PC-9 (cell line): ENCODE results near the gene C1orf21. TPM values are rescaled to one million over a fixed set of nuclear protein-coding genes. Genes with fewer than 3 reads are reported as not detected.

Experiments used
- BruUV-seq: library from RNA; stranded (reverse); fragments of 400-500 nt; replicated peaks from 2 replicates; lab custom pipeline; 2021; lab: Mats Ljungman, UMichigan
- CTCF ChIA-PET: fragments of 300-600 bp; sonication (Branson Sonifier 250); formaldehyde crosslinking; loops from one replicate; lab custom pipeline; 2022; ENCODE audit warnings: antibody characterized with exemption; lab: Charles Lee
- POLR2A ChIA-PET: fragments of 300-600 bp; sonication (Branson Sonifier 250); formaldehyde crosslinking; loops from one replicate; lab custom pipeline; 2022; ENCODE audit warnings: antibody characterized with exemption; ENCODE audit not compliant: unreplicated experiment; lab: Charles Lee
- DNase-seq, 2 experiments: peaks; one replicate each; pipeline versions ENCODE4 v3.0.0 to v3.0.0-alpha.2; 2015 to 2022; ENCODE audit warnings: mixed read lengths in 1 of 2
- H2AFZ ChIP-seq: fragments of 200-600 bp; sonication (generic); 2 replicates; pipeline ENCODE4 v1.8.1; 2017; ENCODE audit warnings: antibody characterized with exemption
- H3F3A ChIP-seq: fragments of 200-600 bp; sonication (generic); 2 replicates; pipeline ENCODE4 v1.8.1; 2017; ENCODE audit warnings: antibody characterized with exemption, mild to moderate bottlenecking, low read depth; ENCODE audit not compliant: insufficient read depth
- H3K27ac ChIP-seq: fragments of 200-600 bp; sonication (generic); 2 replicates; pipeline ENCODE4 v1.6.1; 2016; ENCODE audit warnings: mixed run types
- H3K27me3 ChIP-seq: fragments of 200-600 bp; sonication (generic); 2 replicates; pipeline ENCODE4 v1.6.1; 2016; ENCODE audit warnings: low read depth, mixed run types; ENCODE audit not compliant: insufficient read depth
- H3K36me3 ChIP-seq: fragments of 200-600 bp; sonication (generic); 2 replicates; pipeline ENCODE4 v1.6.1; 2016; ENCODE audit warnings: low read depth, mixed run types
- H3K4me1 ChIP-seq: fragments of 200-600 bp; sonication (generic); replicated peaks from 2 replicates; pipeline ENCODE4 v1.6.1; 2016; ENCODE audit warnings: mixed run types; ENCODE audit not compliant: insufficient read depth
- H3K4me2 ChIP-seq: fragments of 200-600 bp; sonication (generic); 2 replicates; pipeline ENCODE4 v1.6.1; 2017; ENCODE audit warnings: mixed run types
- H3K4me3 ChIP-seq: fragments of 200-600 bp; sonication (generic); 2 replicates; pipeline ENCODE4 v1.6.1; 2016; ENCODE audit warnings: mixed run types
- H3K79me2 ChIP-seq: fragments of 200-600 bp; sonication (generic); 2 replicates; pipeline ENCODE4 v1.6.1; 2017; ENCODE audit warnings: low read depth, mixed run types
- H3K9me2 ChIP-seq: fragments of 200-600 bp; sonication (generic); 2 replicates; pipeline ENCODE4 v1.8.1; 2017; ENCODE audit warnings: mild to moderate bottlenecking; ENCODE audit not compliant: insufficient read depth
- H3K9me3 ChIP-seq: fragments of 200-600 bp; sonication (generic); 2 replicates; pipeline ENCODE4 v1.8.1; 2016; ENCODE audit warnings: low read depth; ENCODE audit not compliant: insufficient read depth
- H4K20me1 ChIP-seq: fragments of 200-600 bp; sonication (generic); 2 replicates; pipeline ENCODE4 v1.8.1; 2017; ENCODE audit not compliant: insufficient read depth
- CTCF ChIP-seq: fragments of 200-600 bp; sonication (generic); conservative IDR thresholded peaks from 2 replicates; pipeline ENCODE4 v1.6.1; 2017; ENCODE audit warnings: mixed run types, antibody characterized with exemption, mild to moderate bottlenecking, moderate library complexity
- EZH2 ChIP-seq: fragments of 200-600 bp; sonication (generic); IDR thresholded peaks from 2 replicates; pipeline ENCODE4 v1.8.0; 2017; ENCODE audit warnings: antibody characterized with exemption, low read depth
- intact Hi-C: fragments of 100-400 bp; cut with micrococcal nuclease; formaldehyde crosslinking; loops from one replicate; pipeline ENCODE4 v1.10.0; 2022; ENCODE audit not compliant: unreplicated experiment
- total RNA-seq: library from RNA; stranded (reverse); gene quantifications from 2 replicates; pipeline ENCODE4 v1.2.3, GENCODE V29; 2021

The C1orf21 gene
- total RNA-seq, 1 experiment from 2014 or later, result 13.8 TPM

DNA sequence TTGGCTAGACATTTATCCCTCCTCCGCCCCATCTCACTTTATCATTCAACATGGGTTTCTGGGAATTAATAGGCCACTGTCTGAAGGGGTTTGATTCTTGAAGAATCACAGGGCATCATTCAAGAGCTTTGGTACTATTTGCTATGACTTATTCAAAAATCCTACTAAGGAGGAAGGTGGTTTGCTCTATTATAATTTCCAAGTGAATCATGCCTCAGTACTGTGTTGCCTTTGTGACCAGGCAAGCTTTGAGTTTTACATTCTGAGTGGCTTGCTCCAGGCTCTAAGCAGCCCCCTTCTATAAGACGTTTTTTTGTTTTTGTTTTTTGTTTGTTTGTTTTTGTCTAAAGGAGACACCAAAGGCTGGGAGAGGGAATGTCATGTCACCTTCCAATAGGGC lies 2.6 kb downstream of the C1orf21 start:
- no peak overlapping the region for H3K4me3 ChIP-seq
- H3K4me2 ChIP-seq, result no peak overlapping the region
- CTCF ChIA-PET, result no interaction called here
- peaks cover 12% of the 10 kb centered on the region; the same call in 1 of the 2 replicates for H3K4me1 ChIP-seq
- H3K9me2 ChIP-seq, result no peaks in the 10 kb centered on the region
- H3K27me3 ChIP-seq, result peaks cover 4% of the 10 kb centered on the region; the same call in 1 of the 2 replicates
- no peaks in the 10 kb centered on the region for H3K9me3 ChIP-seq
- no peak for TF ChIP-seq EZH2
- no peak for TF ChIP-seq CTCF
- no peak overlapping the region for H2AFZ ChIP-seq
- POLR2A ChIA-PET, result interaction anchor here (0.6 kb wide), 1 partner anchor 332 kb away, joined by 3 read pairs; no protein-coding TSS in a partner anchor
- no peaks in the 10 kb centered on the region for H4K20me1 ChIP-seq
- no peak overlapping the region for H3K27ac ChIP-seq
- DNase-seq, result no peak
- no TSS peak for BruUV-seq
- no peaks in the 10 kb centered on the region for H3K79me2 ChIP-seq
- intact Hi-C loops, result loop anchor here (5.0 to 10.0 kb wide), 3 partner anchors 93 to 315 kb away; no protein-coding TSS in a partner anchor
- peaks cover 9% of the 10 kb centered on the region for H3F3A ChIP-seq
- H3K36me3 ChIP-seq, result no peaks in the 10 kb centered on the region

DNA sequence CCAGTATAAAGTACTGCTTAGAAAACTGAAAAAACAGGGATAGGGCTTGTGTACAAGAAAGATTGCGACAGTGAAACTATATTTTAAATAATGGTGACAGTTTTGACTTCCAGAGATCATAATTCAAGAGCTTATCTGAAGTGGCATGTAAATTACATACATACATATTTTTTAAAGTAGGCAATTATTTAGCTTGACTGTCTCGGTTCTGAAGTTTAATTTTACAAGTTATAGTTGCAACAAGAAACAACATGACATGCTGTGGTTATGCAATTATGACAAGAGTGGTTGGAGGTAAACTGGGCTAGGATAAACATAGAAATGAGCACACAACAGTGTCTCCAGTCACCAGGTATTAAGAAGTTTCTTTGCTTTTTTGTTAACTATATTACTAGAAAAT lies 4.1 kb downstream of the C1orf21 start:
- peaks cover 12% of the 10 kb centered on the region; the same call in 1 of the 2 replicates for H3K4me1 ChIP-seq
- H4K20me1 ChIP-seq, result no peaks in the 10 kb centered on the region
- DNase-seq, result no peak
- no peak overlapping the region for H3K4me2 ChIP-seq
- no peaks in the 10 kb centered on the region for H3K36me3 ChIP-seq
- no peak overlapping the region for H3K27ac ChIP-seq
- TF ChIP-seq CTCF (no peak), EZH2 (no peak)
- intact Hi-C loops, result no loop called here
- no peak overlapping the region for H3K4me3 ChIP-seq
- BruUV-seq, result no TSS peak
- no peak overlapping the region for H2AFZ ChIP-seq
- H3K27me3 ChIP-seq, result peaks cover 2% of the 10 kb centered on the region; the same call in 1 of the 2 replicates
- H3K9me2 ChIP-seq, result no peaks in the 10 kb centered on the region
- no peaks in the 10 kb centered on the region for H3K9me3 ChIP-seq
- ChIA-PET POLR2A (no interaction called here), CTCF (no interaction called here)
- H3F3A ChIP-seq, result peaks cover 9% of the 10 kb centered on the region
- no peaks in the 10 kb centered on the region for H3K79me2 ChIP-seq

DNA sequence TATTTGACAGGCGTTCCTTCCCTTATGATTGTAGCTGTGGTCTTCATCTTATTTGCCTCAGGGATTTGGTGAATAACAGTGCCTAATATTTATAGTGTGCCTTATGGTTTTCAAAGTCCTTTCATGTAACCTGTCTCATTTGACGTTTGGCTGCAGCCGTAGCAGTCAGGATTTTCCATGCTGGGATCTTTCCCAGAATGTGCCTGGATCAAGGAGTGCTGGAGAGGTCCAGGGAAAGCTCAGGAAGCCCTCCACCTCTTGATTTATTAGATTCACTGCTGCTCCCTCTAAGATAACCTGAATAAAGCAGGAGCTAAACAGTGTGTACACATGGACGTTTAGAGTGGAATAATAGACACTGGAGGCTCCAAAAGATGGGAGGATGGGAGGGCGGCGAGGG lies 5.2 kb downstream of the C1orf21 start:
- H3K4me2 ChIP-seq, result no peak overlapping the region
- no peak overlapping the region for H3K27ac ChIP-seq
- H3K4me1 ChIP-seq, result peaks cover 12% of the 10 kb centered on the region; the same call in 1 of the 2 replicates
- intact Hi-C loops, result no loop called here
- no peak overlapping the region for H3K4me3 ChIP-seq
- BruUV-seq, result no TSS peak
- TF ChIP-seq CTCF, result no peak
- no peak for TF ChIP-seq EZH2
- no peaks in the 10 kb centered on the region for H3K27me3 ChIP-seq
- H4K20me1 ChIP-seq, result no peaks in the 10 kb centered on the region
- no peak for DNase-seq
- ChIA-PET POLR2A (no interaction called here), CTCF (no interaction called here)
- H3K9me2 ChIP-seq, result no peaks in the 10 kb centered on the region
- H2AFZ ChIP-seq, result no peak overlapping the region
- no peaks in the 10 kb centered on the region for H3K9me3 ChIP-seq
- no peaks in the 10 kb centered on the region for H3K79me2 ChIP-seq
- H3F3A ChIP-seq, result peaks cover 9% of the 10 kb centered on the region
- H3K36me3 ChIP-seq, result no peaks in the 10 kb centered on the region
